NCI-H510A treated with DMSO at 0.1 percent for 48 hours (cell line): Measurements from ENCODE around the gene OSBP2.

ENCODE experiments used
- DNase-seq: peaks from one replicate; lab custom pipeline; 2025; lab: John Stamatoyannopoulos, UW

OSBP2 gene

DNA sequence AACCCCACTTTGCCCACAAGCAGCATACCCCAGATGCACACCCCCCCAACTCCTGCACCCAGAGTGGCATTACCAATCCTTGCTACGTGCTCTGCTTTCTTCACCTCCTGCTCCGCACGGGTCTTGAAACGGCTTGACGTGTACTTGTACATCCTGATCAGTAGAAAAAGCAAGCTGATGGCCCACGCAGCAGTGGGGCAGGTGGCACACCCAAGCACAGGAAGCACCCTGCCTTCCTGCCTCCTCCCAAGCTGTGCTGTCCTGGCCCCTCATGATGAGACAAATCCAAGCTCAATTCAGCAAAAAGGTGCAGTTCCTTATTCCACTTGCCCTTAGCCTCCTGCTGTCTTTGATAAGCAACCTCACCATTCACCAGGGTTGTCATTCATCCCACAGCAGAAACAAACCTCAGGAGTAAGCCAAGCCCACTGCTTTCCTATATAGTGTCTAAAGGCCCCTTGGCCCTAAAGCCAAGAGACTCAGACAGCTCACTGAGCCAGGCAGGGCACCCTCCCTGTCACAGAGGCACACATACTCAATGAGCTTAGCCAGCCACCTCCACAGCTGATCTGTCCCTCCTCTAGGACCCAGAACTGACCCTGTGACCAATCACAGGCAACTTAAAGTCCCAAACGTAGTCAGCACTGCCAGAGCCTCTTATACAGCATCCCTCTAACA lies 246.2 kb downstream of the OSBP2 start:
- no peak for DNase-seq

- no peak for DNase-seq
Measured at GRCh38 chr22:30941363-30941740, 246.7 kb downstream of the OSBP2 start.

GRCh38 chr22:30943368-30943767 lies 248.7 kb downstream of the OSBP2 start:
- DNase-seq = no peak

DNA sequence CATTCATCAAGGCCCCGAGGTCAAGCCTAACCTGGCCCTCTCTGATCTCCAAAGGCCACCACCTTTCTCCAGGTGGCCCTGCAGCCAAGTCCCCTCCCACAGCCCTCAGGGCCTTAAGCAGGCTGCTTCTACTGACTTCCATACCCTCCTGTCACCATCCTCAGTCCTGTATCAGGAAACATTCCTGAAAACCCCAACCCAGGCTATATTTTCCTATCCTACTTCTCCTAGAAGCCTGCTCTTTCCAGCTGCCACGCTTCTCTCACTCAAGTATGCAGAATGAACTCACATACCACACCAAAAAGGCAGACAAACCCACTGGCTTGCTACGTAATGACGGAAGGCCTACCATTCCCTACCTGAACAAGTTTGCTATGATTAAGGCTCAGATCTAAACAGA lies 250.3 kb downstream of the OSBP2 start:
- DNase-seq = no peak

DNA sequence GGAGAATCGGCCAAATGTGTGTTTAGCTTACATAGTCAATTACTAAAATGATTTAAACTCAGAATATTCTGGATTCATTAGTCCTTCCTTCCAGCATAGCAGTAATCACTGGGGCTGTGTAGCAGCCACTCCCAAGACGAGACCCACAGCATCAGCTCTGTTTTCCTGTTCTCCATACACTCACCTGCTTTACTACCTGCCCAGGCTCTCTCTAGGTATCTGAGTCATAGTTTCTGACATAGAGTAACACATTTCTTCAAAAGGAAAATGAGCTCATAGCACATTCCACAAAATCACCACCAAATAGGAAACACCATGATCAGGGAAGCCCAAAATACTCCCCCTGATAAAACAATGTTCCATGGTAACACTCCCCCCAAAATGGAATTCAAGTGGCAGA lies 251.0 kb downstream of the OSBP2 start:
- DNase-seq = no peak

DNA sequence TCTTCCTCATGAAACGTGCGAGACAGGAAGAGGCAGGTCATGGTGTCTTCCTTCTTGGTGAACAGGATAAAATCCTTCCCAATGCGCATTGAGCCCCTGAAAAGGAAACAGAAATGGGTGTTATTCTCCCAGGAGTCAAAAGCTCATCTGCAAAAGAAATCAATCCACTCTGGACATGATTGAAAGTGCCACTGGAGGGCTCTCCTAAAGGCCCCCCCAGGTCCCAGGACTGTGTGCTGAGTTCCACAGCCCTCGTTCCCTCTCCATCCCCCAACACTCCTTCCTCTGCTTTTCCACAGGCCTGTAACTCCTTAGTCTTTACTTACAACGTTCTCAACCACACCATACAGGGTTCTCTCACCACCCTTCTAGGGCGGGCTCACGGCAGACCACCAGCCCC lies 251.7 kb downstream of the OSBP2 start:
- no peak for DNase-seq

DNA sequence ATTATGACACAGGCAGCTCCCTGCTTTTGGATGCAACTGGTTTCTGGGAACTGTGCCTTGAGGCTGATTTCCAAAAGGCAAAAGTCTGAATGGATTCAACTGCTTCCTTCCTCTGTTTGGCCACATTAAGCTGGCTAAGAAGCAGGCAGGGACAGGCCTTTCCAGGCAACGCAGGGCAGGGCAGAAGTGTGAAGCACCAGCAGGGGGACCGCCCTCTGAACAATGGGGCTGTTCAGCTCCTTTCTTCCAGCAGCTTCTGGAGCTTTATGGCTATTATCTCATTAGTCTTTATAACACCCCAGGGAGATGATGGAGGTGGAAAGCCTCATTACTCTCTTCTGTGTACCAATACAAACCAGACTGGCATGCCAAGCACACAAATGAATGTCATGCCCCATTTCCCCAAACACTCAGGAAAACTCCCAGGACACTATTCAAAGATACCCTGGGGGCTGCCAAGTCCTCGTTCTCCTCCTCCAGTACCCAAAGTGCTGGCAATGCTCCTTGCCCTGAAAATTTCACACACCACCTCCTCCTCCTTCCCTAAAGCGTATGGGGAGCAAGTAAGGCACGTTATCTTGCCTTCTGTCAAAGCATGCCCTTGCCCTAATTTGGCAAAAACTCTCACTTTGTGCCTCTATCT lies 252.6 kb downstream of the OSBP2 start:
- no peak for DNase-seq

DNA sequence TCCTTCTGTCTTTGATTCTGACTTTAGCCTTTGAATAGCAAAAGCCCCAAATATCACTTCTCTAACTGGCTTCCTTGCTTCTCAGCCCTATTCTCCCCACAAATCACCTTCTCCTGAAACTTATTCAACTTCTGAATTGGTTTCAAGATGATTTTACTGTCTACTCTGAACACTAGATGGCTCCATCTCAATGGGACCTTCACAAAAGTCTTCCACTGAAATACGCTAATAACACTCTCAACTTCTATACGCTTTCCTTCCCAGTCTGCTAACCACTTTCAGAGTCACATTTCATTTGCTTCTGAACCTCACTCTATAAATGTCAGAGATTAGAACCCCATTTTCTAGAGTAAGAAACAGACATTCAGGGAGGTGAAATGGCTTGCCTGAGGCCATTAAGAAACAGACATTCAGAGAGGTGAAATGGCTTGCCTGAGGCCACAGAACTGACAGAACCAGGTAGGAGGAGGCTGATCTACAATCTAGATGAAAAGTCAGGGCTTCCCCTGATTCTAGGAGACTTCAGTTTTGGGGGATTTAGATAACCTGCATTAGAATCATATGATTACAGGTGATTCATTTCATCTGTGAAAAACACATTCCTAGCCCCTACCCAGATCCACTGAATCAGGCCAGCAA lies 253.3 kb downstream of the OSBP2 start:
- DNase-seq = peak; percentile 13

- DNase-seq = no peak
Measured at GRCh38 chr22:30948930-30949342, 254.3 kb downstream of the OSBP2 start.

DNA sequence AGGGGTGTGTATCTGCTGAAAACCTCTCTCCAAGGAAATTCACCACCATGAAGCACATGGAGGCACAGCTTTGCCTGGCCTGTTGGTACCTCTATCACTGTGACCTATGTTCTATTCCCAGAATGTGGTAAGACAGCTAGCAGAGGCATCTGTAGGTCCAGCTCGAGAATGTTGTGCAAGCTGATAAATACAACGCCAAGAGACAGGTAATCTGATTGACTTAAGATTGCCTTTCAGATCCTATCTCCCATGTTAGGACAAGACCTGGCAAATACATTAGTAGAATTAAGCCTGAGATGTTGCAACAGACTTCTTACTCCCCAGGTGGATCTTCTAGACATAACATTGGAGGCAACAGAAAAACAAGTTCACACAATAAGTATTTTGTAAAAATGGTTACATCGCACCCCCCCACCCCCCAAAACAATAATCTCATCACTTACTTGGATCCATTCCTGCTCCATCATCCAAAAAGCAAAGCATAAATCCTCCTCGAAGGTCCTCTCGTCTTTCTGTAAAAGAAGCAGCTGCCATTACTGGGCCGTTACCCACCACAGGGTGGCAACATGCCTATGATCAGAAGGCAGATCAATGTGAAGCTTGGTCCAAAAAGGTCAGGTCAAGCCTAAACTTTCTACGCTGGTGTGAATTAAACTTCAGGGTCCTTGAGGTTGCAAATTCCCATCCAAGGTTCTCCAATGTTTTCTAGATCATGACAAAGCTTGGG lies 255.4 kb downstream of the OSBP2 start:
- no peak for DNase-seq

DNA sequence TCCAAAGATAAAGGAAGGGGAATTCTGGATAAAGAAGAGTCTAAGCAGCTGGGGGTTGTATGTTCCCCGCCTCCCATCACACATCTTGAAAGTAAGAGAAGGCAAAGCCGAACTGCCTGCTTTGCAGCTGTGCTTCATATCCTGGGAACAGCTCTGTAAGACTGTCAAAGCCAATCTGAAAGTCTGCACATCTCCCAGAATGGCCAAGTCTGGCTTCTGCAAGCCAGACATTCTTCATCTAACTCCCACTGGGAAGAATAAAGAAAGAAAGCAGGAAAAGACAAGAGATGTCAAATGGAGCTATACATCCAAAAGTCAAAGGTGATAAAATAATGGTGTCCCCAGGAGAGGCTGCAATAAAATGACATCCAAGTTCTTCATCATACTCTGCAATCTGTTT lies 258.5 kb downstream of the OSBP2 start:
- DNase-seq = no peak

DNA sequence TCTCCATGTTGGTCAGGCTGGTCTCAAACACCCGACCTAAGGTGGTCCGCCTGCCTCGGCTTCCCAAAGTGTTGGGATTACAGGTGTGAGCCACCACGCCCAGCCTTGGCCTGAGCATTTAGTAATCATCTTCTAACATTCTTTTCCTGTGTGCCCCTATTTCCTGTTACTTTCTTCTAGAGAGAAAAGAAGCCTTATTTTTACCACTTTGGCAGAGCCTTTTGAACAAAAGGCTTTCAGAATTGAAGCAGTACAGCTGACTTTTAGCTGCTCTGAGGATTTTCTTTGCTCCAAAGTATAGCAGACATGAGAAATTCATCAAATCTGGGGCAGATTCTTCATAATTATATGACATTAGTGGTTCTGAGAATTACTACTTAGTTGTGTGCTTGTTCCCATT lies 260.5 kb downstream of the OSBP2 start:
- no peak for DNase-seq
